GM21515 (cell line): ENCODE results near the gene HPSE.
"Not testable (repeated sequence)": the region's sequence is repeated elsewhere in the genome, so short reads cannot be mapped to it uniquely, and the experiment has no call there.

Experiments
- ATAC-seq: cut with Tn5 transposase; IDR thresholded peaks from one replicate; pipeline ENCODE4 v1.9.1; 2021; ENCODE audit not compliant: unreplicated experiment

Gene HPSE

GRCh38 chr4:83284193-83285054 is 50.2 kb downstream of the HPSE start, which contains the start of gene COQ2:
Gene COQ2, minus strand, starts transcription at chr4:83284798. Its CDS starts 34 bp downstream, at chr4:83284764.
- peak; percentile 87 for ATAC-seq

GRCh38 chr4:83283181-83283580 is 51.5 kb downstream of the HPSE start:
- ATAC-seq, result no peak

- ATAC-seq, result no peak
Observed at GRCh38 chr4:83282049-83282535, 52.6 kb downstream of the HPSE start.

- no peak for ATAC-seq
Observed at GRCh38 chr4:83281307-83281706, 53.3 kb downstream of the HPSE start.

GRCh38 chr4:83276299-83277040 is 58.2 kb downstream of the HPSE start:
- ATAC-seq, result peak; percentile 54

DNA sequence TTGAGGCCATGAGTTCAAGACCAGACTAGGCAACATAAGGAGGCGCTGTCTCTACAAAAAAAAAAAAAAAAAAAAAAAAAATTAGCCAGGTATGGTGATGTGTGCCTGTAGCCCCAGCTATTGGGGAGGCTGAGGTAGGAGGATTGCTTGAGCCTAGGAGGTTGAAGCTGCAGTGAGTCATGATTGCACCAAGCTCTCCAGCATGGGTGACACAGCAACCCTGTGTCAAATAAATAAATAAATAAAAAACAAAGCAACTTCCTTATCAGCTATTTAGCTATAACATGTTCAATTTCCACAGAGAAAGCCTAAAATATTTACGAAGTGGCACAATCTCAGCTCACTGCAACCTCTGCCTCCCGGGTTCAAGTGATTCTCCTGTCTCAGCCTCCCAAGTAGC is 60.7 kb downstream of the HPSE start:
- ATAC-seq, result not testable (repeated sequence)

GRCh38 chr4:83272900-83273299 is 61.7 kb downstream of the HPSE start:
- ATAC-seq, result peak; percentile 88

GRCh38 chr4:83269256-83269655 is 65.4 kb downstream of the HPSE start:
- ATAC-seq, result no peak

- no peak for ATAC-seq
Observed at GRCh38 chr4:83268491-83268890, 66.2 kb downstream of the HPSE start.

- no peak for ATAC-seq
Observed at GRCh38 chr4:83267830-83268475, 66.7 kb downstream of the HPSE start.

DNA sequence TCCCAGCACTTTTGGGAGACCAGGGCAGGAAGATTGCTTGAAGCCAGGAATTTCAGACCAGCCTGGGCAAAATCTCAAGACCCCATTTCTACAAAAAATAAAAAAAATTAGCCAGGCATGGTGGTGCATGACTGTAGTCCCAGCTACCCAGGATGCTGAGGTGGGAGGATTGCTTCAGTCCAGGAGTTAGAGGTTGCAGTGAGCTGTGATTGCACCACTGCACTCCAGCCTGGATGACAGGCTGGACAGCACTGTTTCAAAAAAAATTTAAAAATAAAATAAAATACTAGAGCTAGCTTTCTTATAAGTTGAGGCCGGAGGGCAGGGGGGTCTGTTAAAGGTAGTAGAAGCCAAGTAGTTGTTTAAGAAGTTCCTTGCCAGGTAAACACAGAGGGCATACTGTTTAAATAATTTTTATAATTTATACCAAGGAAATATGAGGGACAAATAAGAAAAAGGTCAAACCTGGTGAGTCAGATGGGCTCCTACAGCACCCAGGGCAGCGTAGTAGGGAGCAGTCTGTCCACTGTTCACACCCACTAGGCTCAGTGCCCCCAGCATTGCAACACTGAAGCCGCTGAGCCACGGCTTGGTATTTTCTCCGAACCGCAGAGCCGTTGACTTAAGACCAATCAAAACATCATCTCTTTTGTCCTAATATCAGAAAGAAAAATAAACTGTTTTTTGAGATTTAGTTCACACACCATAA is 67.4 kb downstream of the HPSE start:
- ATAC-seq, result no peak

DNA sequence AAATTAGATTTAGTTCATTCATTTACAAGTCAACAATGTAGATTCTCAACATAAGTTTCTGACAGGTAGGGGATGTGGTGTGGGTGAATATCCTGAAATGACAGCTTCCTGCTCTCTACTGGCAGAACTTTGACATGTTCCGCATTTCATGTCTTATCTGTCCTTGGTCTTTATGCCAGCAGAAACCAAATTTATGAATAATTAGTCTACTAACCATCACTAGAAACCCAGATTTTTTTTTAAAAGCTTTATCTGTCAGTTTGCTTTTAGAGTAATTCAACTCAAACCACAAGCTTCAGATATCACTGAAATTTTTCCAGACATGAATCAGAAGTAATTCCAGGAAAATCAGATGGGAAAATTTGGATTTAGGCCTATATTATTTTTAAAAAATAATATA is 68.0 kb downstream of the HPSE start:
- ATAC-seq, result peak; percentile 48

GRCh38 chr4:83263106-83263505 is 71.5 kb downstream of the HPSE start:
- no peak for ATAC-seq

- no peak for ATAC-seq
Observed at GRCh38 chr4:83262682-83263081, 72.0 kb downstream of the HPSE start.

DNA sequence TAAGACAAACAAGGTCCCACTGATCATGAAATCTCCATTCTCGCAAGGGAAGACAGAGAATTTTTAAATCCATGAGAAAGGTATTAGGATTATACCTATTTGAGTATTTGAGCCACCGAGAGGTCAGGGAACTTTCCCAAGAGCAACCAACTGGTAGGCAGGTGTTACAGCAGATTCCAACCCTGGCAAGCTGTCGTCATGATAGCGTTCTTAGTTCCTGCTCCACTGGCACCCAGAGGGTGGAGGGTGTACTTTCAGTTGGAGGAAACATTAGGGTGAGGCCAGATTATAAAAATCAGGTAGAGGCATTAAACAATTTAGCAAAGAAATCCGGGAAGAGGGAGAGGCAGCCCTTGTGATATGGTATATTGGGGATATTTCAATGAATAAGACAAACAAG is 73.3 kb downstream of the HPSE start:
- ATAC-seq, result no peak

DNA sequence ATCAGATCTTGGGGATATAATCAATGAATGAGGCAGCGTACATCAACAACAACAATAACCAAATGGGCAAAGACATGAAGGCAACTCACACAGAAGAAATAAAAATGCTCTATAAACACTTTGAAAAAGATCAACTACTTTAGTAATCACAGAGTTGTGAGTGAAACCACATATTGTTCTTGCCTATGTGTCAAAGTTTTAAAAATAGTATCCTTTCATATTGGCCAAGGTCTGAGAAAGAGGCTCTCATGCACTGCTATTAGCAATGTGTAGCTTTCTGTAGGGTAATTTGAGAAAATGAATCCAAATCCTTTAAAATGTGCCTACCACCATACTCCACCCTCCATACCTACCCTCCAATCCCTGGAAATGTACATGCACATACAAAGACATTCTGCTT is 75.1 kb downstream of the HPSE start:
- ATAC-seq, result no peak

DNA sequence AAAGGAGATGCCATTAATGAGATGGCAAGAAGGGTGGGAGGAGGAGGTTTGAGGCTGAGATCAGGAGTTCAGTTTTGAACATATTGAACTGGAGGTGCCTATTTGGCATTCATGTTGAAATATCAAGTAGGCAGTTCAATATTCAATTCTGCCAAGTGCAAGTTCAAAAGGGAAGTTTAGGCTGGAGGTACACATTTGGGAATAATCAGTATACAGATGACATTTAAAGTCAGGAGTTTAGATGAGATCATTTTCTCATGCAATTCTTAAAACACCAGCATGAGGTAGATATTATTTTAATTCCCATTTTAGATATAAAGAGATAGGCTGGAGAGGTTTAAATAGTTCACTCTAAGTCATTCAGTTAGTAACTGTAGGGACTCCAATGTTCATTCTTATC is 76.2 kb downstream of the HPSE start:
- no peak for ATAC-seq

DNA sequence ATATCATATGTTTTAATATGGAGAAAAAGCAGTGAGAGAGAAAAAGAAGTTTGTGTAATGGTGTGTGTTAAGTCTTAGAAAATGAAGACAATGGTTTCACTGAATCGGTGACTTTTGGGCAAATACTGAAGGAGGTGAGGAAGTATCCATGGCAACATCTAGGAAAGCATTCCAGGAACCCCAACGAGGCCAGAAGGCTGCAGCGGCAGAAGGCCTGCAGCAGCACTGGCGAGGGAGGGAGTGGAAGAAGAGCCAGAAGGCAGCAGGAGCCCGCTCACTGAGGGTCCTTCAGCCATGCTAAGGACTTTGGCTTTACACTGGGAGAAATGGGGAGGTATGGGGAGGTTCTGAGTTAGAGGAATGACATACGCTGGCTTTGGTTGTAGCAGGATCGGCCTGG is 76.8 kb downstream of the HPSE start:
- ATAC-seq, result no peak

DNA sequence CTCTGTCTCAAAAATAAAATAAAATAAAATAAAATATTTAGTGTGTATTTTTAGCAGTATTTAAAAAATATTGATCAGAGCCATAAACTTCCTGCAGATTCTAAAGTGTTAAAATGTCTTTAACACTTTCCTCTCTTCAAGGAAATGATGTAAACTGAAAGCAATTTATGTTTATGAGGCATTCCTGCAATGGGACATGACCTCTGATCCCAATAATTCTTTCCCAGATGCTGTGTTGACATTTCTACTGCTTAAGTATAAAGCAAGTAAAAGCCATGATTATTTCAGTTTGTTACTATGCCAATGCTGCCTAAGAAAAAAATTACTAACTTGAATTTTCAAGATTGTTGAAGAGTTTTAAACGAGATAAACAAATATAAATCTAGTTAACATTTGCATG is 79.1 kb downstream of the HPSE start:
- no peak for ATAC-seq

GRCh38 chr4:83252782-83253405 is 81.8 kb downstream of the HPSE start:
- ATAC-seq, result no peak
